GM19043 (cell line): Measurements from ENCODE around the gene PCDHA7.
"Not testable (repeated sequence)": the region's sequence is repeated elsewhere in the genome, so short reads cannot be mapped to it uniquely, and the experiment has no call there.

Experiments used
- ATAC-seq: cut with Tn5 transposase; IDR thresholded peaks from one replicate; pipeline ENCODE4 v1.9.1; 2021; ENCODE audit warnings: low read depth; ENCODE audit not compliant: unreplicated experiment

The PCDHA7 gene

GRCh38 chr5:140857987-140858240 is 23.8 kb downstream of the PCDHA7 start:
- no peak for ATAC-seq

- no peak for ATAC-seq
These were observed 28.6 kb downstream of the PCDHA7 start for GRCh38 chr5:140862441-140863295.

GRCh38 chr5:140868721-140869554 is 34.9 kb downstream of the PCDHA7 start, which contains the start of gene PCDHA11:
Gene PCDHA11, plus strand, starts transcription at chr5:140868957. Its CDS starts 147 bp downstream, at chr5:140869104.
- no peak for ATAC-seq

- ATAC-seq: no peak
These were observed 35.5 kb downstream of the PCDHA7 start for GRCh38 chr5:140869555-140869886.

GRCh38 chr5:140870221-140871201 is 36.4 kb downstream of the PCDHA7 start:
- ATAC-seq: no peak

- no peak for ATAC-seq
These were observed 41.3 kb downstream of the PCDHA7 start, which contains the start of gene PCDHA12 for GRCh38 chr5:140875085-140876065. Gene PCDHA12, plus strand, starts transcription at chr5:140875308. Its CDS starts 165 bp downstream, at chr5:140875473.

- ATAC-seq: not testable (repeated sequence)
These were observed 42.6 kb downstream of the PCDHA7 start for GRCh38 chr5:140876541-140877261.

- no peak for ATAC-seq
These were observed 43.2 kb downstream of the PCDHA7 start for GRCh38 chr5:140877262-140877581.

- ATAC-seq: no peak
These were observed 48.0 kb downstream of the PCDHA7 start, which contains the start of gene PCDHA13 for GRCh38 chr5:140881889-140882590. Gene PCDHA13, plus strand, starts transcription at chr5:140882124. Its CDS starts 145 bp downstream, at chr5:140882269.

- no peak for ATAC-seq
These were observed 48.5 kb downstream of the PCDHA7 start for GRCh38 chr5:140882591-140882899.

GRCh38 chr5:140883373-140883772 is 49.3 kb downstream of the PCDHA7 start:
- no peak for ATAC-seq

- no peak for ATAC-seq
These were observed 50.0 kb downstream of the PCDHA7 start for GRCh38 chr5:140883927-140884697.
